ENCODE results near the gene NTSR2.
A peak's percentile ranks its signal among the peaks of the same experiment; 100 is the strongest.

Gene NTSR2

GRCh38 chr2:11698009-11698922, 28.3 kb upstream of the NTSR2 start:
- no peak for FAIRE-seq

GRCh38 chr2:11697103-11697871, 27.3 kb upstream of the NTSR2 start:
- FAIRE-seq: no peak

GRCh38 chr2:11696736-11697102, 26.7 kb upstream of the NTSR2 start:
- FAIRE-seq: no peak

- FAIRE-seq: no peak
These were observed 25.6 kb upstream of the NTSR2 start for GRCh38 chr2:11695576-11695975.

GRCh38 chr2:11692966-11693521, 23.0 kb upstream of the NTSR2 start:
- no peak for FAIRE-seq

- no peak for FAIRE-seq
These were observed 21.2 kb upstream of the NTSR2 start for GRCh38 chr2:11691076-11691660.

- peak; percentile 15 for FAIRE-seq
These were observed 18.5 kb upstream of the NTSR2 start for GRCh38 chr2:11688222-11689069.

- FAIRE-seq: no peak
These were observed 17.7 kb upstream of the NTSR2 start for GRCh38 chr2:11687736-11688135.

GRCh38 chr2:11685906-11686470, 16.0 kb upstream of the NTSR2 start:
- FAIRE-seq: no peak

- no peak for FAIRE-seq
These were observed 15.0 kb upstream of the NTSR2 start for GRCh38 chr2:11684894-11685460.

GRCh38 chr2:11683966-11684365, 14.0 kb upstream of the NTSR2 start:
- FAIRE-seq: no peak

GRCh38 chr2:11683476-11683875, 13.5 kb upstream of the NTSR2 start:
- no peak for FAIRE-seq

- FAIRE-seq: no peak
These were observed 12.6 kb upstream of the NTSR2 start for GRCh38 chr2:11682590-11682915.

GRCh38 chr2:11681722-11682589, 12.0 kb upstream of the NTSR2 start:
- no peak for FAIRE-seq

- FAIRE-seq: no peak
These were observed 11.1 kb upstream of the NTSR2 start for GRCh38 chr2:11680901-11681721.

GRCh38 chr2:11680182-11680900, 10.3 kb upstream of the NTSR2 start:
- FAIRE-seq: no peak

GRCh38 chr2:11679486-11680181, 9.6 kb upstream of the NTSR2 start:
- FAIRE-seq: no peak

GRCh38 chr2:11679016-11679415, 9.0 kb upstream of the NTSR2 start:
- FAIRE-seq: no peak

Data from TTC549 (cell line).